HG02588 (cell line): ENCODE results near the gene CCL5.
"Not testable (repeated sequence)": the region's sequence is repeated elsewhere in the genome, so short reads cannot be mapped to it uniquely, and the experiment has no call there.

Experiments
- ATAC-seq: cut with Tn5 transposase; IDR thresholded peaks from one replicate; pipeline ENCODE4 v1.9.1; 2021; ENCODE audit warnings: mild to moderate bottlenecking, moderate library complexity; ENCODE audit not compliant: unreplicated experiment

Gene CCL5

GRCh38 chr17:35898283-35899070 is 18.3 kb upstream of the CCL5 start:
- ATAC-seq: no peak

GRCh38 chr17:35897772-35898171 is 17.6 kb upstream of the CCL5 start:
- not testable (repeated sequence) for ATAC-seq

DNA sequence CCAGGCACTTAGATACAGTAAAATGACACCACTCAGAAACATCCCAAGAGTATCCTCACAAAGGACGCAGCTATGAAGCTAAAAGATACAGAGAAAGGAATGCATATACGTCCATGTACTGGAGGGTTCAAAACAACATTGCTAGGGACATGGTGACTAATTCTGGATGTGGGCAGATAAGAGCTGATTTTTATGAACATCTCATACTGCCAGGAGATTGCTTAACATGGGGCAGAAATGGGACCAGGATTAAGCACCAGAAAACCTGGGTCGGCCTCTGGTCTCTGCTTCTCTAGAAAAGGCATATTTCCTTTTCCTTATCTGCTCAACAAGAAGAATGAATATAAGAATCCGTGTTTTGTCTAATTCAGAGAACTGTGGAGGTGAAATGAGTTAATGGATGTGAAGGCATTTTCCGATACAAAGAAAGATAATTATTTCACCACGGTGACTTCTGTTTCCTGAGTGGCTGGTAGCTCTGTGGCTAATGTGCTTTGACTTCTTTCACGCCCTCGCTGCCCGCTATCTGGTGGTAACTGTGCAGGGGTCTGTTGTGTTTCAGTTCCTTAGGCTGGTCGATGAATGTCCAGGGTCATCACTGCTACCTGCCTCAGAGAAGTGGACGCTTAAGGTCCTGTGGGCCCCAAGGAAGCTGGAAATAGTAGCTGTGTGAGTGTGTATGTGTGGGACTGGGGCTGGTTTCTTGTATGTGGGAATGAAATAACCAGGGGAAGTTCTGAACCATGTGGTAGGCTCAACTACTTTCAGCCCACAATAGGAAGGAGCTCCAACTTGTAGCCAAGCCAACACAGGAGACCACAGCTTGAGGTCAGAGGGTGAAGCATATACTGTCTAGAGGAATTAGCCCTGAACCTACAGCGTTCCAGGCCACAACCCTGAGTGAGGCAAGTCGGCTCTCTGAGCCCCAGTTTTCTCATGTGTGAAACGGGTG is 15.8 kb upstream of the CCL5 start:
- ATAC-seq: no peak

GRCh38 chr17:35894206-35894605 is 14.0 kb upstream of the CCL5 start:
- no peak for ATAC-seq

- ATAC-seq: no peak
Measured at GRCh38 chr17:35893751-35894150, 13.6 kb upstream of the CCL5 start.

- no peak for ATAC-seq
Measured at GRCh38 chr17:35892091-35893035, 12.2 kb upstream of the CCL5 start.

- no peak for ATAC-seq
Measured at GRCh38 chr17:35891269-35891668, 11.1 kb upstream of the CCL5 start.

GRCh38 chr17:35890774-35891155 is 10.6 kb upstream of the CCL5 start:
- no peak for ATAC-seq

- ATAC-seq: no peak
Measured at GRCh38 chr17:35889818-35890773, 9.9 kb upstream of the CCL5 start.

GRCh38 chr17:35889241-35889640 is 9.1 kb upstream of the CCL5 start:
- ATAC-seq: no peak

GRCh38 chr17:35878361-35878760 is 1.8 kb downstream of the CCL5 start:
- no peak for ATAC-seq

DNA sequence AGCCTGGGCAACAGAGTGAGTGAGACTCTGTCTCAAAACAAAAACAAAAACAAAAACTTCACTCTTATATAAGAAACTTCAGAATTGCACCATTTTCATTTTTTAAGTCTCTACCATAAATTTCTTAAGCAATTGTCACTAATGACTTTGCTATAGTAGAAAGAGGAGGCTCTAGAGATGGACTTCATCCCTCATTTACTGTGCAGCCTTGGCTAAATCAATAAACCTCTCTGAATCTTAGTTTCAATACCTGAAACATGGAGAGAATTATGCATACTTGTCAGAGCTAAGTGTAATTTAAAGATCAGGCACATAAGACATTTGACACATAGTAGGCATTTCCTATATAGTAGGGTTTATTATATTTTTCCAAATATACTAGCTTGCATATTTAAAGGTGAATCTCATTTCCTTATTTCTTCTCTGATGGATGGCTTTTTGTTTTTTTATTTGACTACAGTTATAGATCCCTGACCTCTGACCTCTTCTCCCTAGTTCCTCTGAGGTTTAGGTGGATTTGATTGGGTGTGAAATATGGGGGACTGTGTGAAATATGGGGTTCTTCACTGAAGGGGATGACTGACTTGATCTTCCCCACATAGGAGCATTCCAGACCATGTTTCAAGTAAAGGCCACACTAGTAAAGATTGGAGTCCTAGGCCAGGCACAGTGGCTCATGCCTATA is 2.7 kb downstream of the CCL5 start:
- ATAC-seq: no peak

GRCh38 chr17:35876534-35876933 is 3.6 kb downstream of the CCL5 start:
- no peak for ATAC-seq

DNA sequence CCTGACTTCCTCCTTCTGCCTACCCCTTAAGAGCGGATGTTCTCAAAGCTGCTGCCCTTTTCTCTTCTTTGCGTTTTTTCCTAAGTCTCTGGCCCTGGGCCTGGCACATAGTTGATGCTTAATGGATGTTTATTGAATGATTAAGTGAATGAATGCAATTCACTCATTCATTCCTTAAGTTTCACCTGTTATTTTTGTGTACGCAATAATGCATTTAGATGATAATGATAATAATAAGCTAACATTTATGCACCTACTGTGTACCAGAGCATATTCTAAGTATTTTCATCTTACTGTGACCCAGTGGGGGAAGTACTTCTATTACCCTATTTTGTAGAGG is 4.4 kb downstream of the CCL5 start:
- no peak for ATAC-seq

GRCh38 chr17:35875072-35875799 is 4.9 kb downstream of the CCL5 start:
- ATAC-seq: no peak

DNA sequence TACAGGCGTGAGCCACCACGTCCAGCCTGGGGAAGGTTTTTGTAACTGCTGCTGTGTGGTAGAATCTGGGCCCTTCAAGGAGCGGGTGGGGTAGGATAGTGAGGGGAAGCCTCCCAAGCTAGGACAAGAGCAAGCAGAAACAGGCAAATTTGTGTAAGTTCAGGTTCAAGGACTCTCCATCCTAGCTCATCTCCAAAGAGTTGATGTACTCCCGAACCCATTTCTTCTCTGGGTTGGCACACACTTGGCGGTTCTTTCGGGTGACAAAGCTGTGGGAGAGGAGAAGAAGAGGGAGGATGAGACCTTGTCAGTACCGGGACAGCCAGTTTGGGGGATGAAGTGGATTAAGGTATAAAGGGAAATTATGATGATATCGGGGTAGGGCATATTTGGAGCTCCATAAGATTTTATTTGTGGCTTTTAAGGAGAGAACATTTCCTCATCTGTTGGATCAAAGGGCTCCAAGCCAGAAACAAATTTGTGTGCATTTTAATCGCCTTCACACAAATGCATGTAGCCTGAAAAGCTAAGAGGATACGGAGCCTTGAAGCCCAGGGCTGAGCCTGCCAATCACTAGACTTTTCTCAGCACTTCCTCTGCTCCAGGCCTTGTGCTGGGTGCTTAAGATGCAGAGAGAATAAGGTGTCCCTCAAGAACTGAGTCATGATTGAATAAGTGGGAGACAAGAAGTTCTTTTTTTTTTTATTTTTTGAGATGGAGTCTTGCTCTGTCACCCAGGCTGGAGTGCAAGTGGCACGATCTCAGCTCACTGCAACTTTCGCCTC is 7.8 kb downstream of the CCL5 start:
- ATAC-seq: no peak

- no peak for ATAC-seq
Measured at GRCh38 chr17:35870906-35871819, 9.0 kb downstream of the CCL5 start.
